SIG-M5 (cell line): ENCODE data around the gene NF2.

Experiments used
- DNase-seq: peaks from one replicate; lab custom pipeline; 2025; lab: John Stamatoyannopoulos, UW

The NF2 gene

GRCh38 chr22:29665486-29665885 is 62.1 kb downstream of the NF2 start:
- no peak for DNase-seq

- DNase-seq: no peak
Observed at GRCh38 chr22:29668673-29669072, 65.2 kb downstream of the NF2 start.

- no peak for DNase-seq
Observed at GRCh38 chr22:29670626-29671025, 67.2 kb downstream of the NF2 start.

GRCh38 chr22:29673361-29674066 is 70.1 kb downstream of the NF2 start:
- no peak for DNase-seq

- no peak for DNase-seq
Observed at GRCh38 chr22:29674121-29674520, 70.7 kb downstream of the NF2 start.

- DNase-seq: no peak
Observed at GRCh38 chr22:29679316-29679715, 75.9 kb downstream of the NF2 start.

- no peak for DNase-seq
Observed at GRCh38 chr22:29683536-29683935, 80.1 kb downstream of the NF2 start.

GRCh38 chr22:29684244-29684643 is 80.8 kb downstream of the NF2 start:
- DNase-seq: no peak

- DNase-seq: no peak
Observed at GRCh38 chr22:29689206-29689879, 85.9 kb downstream of the NF2 start.

- DNase-seq: no peak
Observed at GRCh38 chr22:29689880-29690213, 86.4 kb downstream of the NF2 start.

GRCh38 chr22:29690476-29690875 is 87.0 kb downstream of the NF2 start:
- DNase-seq: no peak

GRCh38 chr22:29691636-29692326 is 88.3 kb downstream of the NF2 start:
- DNase-seq: no peak

- no peak for DNase-seq
Observed at GRCh38 chr22:29692327-29692640, 88.9 kb downstream of the NF2 start.

GRCh38 chr22:29693161-29693560 is 89.7 kb downstream of the NF2 start:
- DNase-seq: no peak

GRCh38 chr22:29693671-29694070 is 90.2 kb downstream of the NF2 start:
- no peak for DNase-seq

GRCh38 chr22:29695129-29695926 is 91.9 kb downstream of the NF2 start:
- DNase-seq: no peak

GRCh38 chr22:29697853-29698598 is 94.6 kb downstream of the NF2 start:
- DNase-seq: no peak

GRCh38 chr22:29700206-29700899 is 96.9 kb downstream of the NF2 start:
- no peak for DNase-seq

- DNase-seq: no peak
Observed at GRCh38 chr22:29700900-29701154, 97.4 kb downstream of the NF2 start.

- DNase-seq: no peak
Observed at GRCh38 chr22:29701155-29701999, 97.9 kb downstream of the NF2 start.
